GM10248 (cell line): ENCODE data around the gene SAMD1.
A peak's percentile ranks its signal among the peaks of the same experiment; 100 is the strongest.

ENCODE experiments used
- CTCF ChIA-PET: fragments of 300-600 bp; sonication (Branson Sonifier 250); formaldehyde crosslinking; extraction: SDS; loops from one replicate; lab custom pipeline; 2021; ENCODE audit warnings: antibody characterized with exemption; lab: Yijun Ruan, JAX
- POLR2A ChIA-PET: fragments of 350-650 bp; sonication (Branson Sonifier 250); formaldehyde crosslinking; extraction: SDS; loops from one replicate; lab custom pipeline; 2020; ENCODE audit warnings: antibody characterized with exemption; lab: Yijun Ruan, JAX
- DNase-seq: peaks from one replicate; pipeline ENCODE4 v3.0.0; 2012; ENCODE audit errors: extremely low spot score
- TF ChIP-seq, protein P1 (sequence below): IDR thresholded peaks from 2 replicates; pipeline ENCODE4 v1.5.1; 2012; ENCODE audit warnings: mild to moderate bottlenecking, low read depth; ENCODE audit errors: extremely low read depth, missing control alignments, control extremely low read depth

SAMD1 gene

DNA sequence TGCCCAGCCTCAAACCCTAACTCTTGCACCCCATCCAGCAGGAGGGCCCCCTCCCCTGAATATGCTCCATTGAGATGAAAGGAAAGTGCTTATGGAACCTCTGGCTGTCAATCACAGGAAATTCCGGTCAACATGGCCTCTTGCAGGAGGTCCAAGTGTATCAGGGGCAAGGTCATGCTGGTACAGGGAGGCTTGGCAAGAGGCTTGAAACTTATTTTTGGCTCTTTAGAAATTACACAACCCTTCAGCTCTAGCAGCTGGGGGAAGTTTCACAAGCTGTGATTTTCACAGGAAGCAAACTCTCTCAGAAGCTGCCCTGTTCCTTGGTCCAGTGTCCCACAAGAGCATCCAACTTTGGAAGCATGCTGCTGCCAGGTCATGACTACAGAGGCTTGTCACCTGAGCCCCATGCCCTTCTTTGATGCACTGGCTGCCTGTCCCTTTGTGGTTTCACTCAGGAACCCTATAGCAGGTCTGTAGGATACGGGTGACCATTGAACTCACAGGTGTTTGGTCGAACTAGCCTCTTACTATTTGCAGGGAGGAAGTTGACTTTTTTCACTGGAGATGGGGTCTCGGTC is 37.5 kb upstream of the SAMD1 start:
- TF ChIP-seq, protein P1, sequence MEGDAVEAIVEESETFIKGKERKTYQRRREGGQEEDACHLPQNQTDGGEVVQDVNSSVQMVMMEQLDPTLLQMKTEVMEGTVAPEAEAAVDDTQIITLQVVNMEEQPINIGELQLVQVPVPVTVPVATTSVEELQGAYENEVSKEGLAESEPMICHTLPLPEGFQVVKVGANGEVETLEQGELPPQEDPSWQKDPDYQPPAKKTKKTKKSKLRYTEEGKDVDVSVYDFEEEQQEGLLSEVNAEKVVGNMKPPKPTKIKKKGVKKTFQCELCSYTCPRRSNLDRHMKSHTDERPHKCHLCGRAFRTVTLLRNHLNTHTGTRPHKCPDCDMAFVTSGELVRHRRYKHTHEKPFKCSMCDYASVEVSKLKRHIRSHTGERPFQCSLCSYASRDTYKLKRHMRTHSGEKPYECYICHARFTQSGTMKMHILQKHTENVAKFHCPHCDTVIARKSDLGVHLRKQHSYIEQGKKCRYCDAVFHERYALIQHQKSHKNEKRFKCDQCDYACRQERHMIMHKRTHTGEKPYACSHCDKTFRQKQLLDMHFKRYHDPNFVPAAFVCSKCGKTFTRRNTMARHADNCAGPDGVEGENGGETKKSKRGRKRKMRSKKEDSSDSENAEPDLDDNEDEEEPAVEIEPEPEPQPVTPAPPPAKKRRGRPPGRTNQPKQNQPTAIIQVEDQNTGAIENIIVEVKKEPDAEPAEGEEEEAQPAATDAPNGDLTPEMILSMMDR, result no peak
- CTCF ChIA-PET, result interaction anchor here (1.0 to 4.8 kb wide), 4 partner anchors 10 to 20 kb away, joined by 3 to 29 read pairs (median 11); partner anchors contain the start of gene ASF1B
- POLR2A ChIA-PET, result no interaction called here

DNA sequence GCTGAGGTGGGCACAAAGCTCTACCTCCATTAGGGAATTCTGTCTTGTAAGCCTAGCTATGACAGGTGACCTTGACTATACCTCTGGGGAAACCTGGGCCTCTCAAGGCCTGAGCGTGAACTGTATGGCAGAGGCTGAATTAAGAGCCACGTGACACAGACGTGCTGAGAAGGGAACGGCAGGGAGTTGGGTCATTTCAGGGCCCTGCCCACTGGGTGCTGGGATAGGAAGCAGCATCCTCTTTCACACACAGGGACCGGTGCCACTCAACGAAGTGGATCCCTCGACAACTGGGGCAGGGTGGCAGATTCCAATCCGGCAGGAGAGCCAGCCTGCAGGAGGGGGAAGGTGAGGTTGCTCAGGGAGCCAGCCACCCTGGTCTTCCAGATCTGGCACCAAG is 36.6 kb upstream of the SAMD1 start:
- ChIA-PET CTCF (interaction anchor here (1.5 to 4.8 kb wide), 3 partner anchors 10 to 19 kb away, joined by 3 to 29 read pairs (median 18); partner anchors contain the start of gene ASF1B), POLR2A (no interaction called here)
- TF ChIP-seq, protein P1, result no peak
- DNase-seq, result no peak

More for the DNA sequence above, 37.5 kb upstream of the SAMD1 start:
- DNase-seq, result peak; percentile 16

DNA sequence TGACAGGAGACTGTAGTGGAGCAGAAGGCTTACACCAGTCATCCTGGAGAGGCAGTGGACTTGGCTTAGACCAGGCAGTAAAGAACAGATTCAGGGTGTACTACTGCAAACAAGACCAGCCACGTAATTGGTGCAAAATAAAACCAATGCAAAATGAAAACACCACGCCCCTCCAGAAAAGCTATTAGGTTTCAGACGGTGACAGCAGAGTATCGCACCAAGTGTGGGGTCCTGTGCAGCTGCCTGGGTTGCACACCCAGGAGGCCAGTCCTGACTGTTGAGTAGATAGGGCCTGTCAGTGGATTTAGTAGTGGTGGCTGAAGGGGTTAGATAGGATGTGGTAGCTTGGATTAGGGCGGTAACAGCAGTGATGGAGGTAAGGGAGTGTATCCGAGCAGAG is 32.4 kb upstream of the SAMD1 start:
- TF ChIP-seq, protein P1, result no peak
- ChIA-PET POLR2A (no interaction called here), CTCF (interaction anchor here (0.8 to 2.1 kb wide), 4 partner anchors 10 to 225 kb away, joined by 3 to 14 read pairs (median 4); partner anchors contain the start of gene ASF1B)
- no peak for DNase-seq

DNA sequence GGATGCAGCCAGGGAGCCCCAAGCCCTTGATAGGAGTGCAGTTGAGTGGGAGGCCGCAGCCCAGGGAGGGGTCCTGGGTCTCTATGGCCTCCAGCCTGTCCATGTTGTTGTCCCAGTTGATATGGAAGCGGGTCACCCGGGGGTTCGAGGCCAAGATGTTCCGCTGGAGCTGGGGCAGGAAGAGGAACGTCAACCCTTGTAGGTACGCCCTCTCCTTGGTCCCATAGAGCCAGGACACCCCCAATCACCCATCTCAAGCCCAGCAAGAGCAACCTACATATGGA is 29.9 kb upstream of the SAMD1 start:
- ChIA-PET POLR2A (interaction anchor here (0.6 kb wide), 1 partner anchor 61 kb away, joined by 4 read pairs; no protein-coding TSS in a partner anchor), CTCF (no interaction called here)
- TF ChIP-seq, protein P1, result no peak
- DNase-seq, result no peak

DNA sequence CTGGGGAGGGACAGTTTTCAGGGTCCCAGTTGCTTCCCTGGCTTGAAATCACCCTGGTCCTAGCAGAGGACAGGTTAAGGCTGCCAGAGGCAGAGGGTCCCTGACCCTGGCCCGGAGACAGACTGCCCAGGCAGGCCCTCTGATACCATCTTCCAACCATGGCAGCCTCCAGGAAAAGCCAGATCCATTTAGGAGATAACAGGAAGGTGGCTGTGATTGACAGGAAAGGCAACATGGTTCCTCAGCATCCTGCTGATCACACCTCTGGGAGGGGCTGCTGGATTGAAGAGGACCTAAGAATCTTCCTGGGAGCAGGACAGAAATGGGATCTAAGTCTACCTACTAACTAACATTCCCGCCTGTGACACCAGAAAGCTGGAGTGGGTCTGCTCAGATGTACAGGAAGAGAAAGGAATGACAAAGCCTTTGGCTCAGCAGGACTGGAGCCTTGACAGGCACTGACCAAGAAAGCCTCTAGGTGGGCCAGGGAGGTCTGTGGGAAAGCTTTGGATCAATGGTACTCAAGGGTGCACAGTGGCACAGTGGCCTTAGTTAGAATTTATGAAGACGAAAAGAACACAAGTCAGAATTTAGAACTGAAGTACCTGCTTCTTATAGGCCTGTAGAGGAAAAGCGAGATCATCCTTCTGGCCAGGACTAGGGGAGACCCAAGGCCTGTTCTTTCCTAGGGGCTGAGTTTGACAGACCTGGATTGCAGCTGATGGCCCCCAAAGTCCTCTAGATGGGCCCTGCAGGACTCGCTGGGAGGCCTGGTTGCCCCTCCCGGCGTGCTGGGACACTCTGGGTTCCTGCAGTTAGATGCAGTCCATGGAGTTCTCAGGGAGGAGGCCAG is 29.3 kb upstream of the SAMD1 start:
- TF ChIP-seq, protein P1, result no peak
- ChIA-PET POLR2A (no interaction called here), CTCF (interaction anchor here (6.6 kb wide), 1 partner anchor 16 kb away, joined by 50 read pairs; the partner anchor contains the start of gene ASF1B)
- DNase-seq, result no peak

DNA sequence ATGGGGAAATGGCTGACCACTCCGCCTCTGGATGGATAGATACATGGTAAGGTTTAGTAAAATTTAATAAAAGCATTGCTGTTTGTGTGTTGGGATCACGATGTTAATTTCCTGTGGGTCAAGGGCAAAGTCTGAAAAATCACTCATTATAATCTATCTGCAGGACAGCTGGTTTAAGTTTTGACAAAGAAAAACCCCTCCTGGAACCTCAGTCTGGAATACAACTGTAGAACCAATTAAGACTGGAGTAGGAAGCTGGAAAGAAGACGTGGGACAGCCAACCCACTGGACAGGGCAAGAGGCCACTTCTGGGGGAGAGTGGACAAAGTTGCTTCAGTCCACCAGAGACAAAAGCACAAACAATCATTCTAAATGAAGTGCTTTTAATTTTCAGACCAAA is 28.6 kb upstream of the SAMD1 start:
- DNase-seq, result no peak
- TF ChIP-seq, protein P1, result no peak
- CTCF ChIA-PET, result interaction anchor here (1.2 to 6.6 kb wide), 2 partner anchors 17 to 239 kb away, joined by 3 to 50 read pairs; partner anchors contain the start of gene ASF1B
- POLR2A ChIA-PET, result no interaction called here
